Astrocyte of the hippocampus (primary cell): ENCODE data around the gene CAMSAP3.
"Not testable (repeated sequence)": the region's sequence is repeated elsewhere in the genome, so short reads cannot be mapped to it uniquely, and the experiment has no call there.

Experiments used
- DNase-seq: peaks from one replicate; pipeline ENCODE4 v3.0.0; 2011; ENCODE audit warnings: low read depth, low spot score

CAMSAP3 gene

DNA sequence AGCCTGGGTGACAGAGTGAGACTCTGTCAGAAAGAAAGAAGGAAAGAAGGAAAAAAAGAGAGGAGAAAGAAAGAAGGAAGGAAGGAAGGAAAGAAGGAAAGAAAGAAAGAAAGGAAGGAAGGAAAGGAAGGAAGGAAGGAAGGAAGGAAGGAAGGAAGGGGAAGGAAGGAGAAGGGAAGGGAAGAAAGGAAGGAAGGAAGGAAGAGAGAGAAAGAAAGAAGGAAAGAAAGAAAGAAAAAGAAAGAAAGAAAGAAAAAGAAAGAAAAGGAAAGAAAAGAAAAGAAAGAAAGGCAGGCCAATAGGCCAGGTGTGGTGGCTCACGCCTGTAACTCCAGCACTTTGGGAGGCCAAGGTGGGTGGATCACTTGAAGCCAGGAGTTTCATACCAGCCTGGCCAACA, 18.2 kb upstream of the CAMSAP3 start:
- DNase-seq, result not testable (repeated sequence)

GRCh38 chr19:7578127-7578526, 17.5 kb upstream of the CAMSAP3 start:
- no peak for DNase-seq

GRCh38 chr19:7579182-7579581, 16.5 kb upstream of the CAMSAP3 start:
- no peak for DNase-seq

GRCh38 chr19:7582446-7582845, 13.2 kb upstream of the CAMSAP3 start:
- DNase-seq, result no peak

- no peak for DNase-seq
Measured at GRCh38 chr19:7589822-7590221, 5.8 kb upstream of the CAMSAP3 start.

- DNase-seq, result no peak
Measured at GRCh38 chr19:7590256-7590655, 5.4 kb upstream of the CAMSAP3 start.

DNA sequence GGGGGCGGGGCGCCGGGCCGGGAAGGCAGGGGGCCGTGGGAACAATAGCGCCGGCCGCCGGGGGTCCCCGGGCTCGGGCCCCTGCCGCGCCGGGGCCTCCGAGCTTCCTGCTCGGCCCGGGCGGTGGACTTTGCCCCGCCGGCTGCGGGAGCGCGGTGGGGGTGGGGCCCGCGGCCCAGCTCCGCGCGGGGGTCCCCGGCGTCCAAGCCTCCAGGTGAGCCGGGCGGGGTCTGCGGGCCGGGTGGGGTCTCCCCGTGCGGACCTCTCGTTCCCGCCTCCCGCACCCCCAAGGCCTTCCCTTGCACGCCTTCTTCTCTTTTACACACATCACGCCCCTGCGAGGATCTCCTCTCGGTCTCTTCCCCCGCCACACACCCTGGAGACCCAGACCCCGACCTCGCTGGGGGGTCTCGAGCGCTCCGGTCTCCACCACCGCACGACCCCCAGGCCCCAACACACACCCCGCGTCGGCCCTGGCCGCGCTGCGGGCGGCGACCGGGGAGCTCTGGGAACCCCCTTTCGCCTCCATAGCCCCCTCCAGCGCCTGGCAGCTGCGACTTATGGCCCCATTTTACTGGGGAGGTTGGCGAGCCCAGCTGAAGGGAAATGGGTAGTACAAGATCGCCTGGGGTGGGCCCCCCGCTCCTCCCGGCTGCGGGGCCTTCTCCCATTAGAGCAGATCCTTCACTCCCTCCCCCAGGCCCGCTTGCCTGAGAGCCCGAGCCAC, 711 bp downstream of the CAMSAP3 start:
- DNase-seq, result no peak

DNA sequence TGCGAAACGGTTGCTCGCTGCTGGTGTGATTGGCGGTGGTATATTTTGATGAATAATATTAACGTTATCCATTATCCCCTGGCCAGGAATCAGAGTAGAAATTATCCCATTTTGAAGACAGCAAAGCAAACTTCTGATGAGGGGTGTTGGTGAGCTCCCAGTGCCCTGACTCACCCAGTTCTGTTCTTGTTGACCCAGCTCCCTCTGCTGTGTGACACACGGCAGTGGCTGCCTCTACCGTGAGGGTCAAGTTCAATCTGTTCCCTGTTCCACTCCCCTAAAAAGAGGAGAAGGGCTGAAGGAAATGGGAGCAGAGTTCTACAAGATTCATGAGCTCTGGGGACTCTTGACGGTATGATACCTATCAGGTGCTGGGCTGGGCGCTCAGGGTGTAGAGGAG, 2.0 kb downstream of the CAMSAP3 start:
- no peak for DNase-seq

DNA sequence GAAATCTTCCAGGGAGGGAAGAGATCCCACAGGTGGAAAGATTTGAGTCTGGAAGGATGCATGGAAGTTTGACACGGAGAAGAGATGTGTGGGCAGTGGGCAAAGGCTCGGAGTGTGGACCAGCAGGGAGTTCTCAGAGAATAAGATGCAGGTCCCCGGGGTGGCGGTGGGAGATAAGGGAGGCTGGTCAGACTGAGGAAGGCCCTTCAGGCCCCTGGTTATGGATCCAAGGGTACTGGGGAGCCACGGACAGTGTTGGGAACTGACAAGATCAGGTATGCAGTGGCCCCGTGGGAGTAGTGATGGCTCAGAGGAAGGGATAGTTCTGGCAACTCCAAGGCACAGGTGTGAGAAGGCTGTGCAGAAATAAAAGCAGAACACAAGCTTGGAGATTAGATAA, 2.5 kb downstream of the CAMSAP3 start:
- no peak for DNase-seq

DNA sequence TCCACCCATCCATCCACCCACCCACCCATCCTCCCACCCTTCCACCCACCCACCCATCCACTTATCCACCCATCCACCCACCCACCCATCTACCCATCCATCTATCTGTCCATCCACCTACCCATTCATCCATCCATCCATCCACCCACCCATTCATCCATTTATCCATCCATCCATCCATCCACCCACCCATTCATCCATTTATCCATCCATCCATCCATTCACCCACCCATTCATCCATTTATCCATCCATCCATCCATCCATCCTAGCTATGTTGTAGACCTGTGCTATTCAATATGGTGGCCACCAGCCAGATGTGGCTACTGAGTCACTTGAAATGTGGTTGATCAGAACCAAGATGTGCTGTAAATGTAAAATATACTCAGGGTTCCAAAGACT, 5.1 kb downstream of the CAMSAP3 start:
- no peak for DNase-seq

- DNase-seq, result no peak
Measured at GRCh38 chr19:7602240-7602934, 6.7 kb downstream of the CAMSAP3 start.

- DNase-seq, result no peak
Measured at GRCh38 chr19:7602935-7603497, 7.4 kb downstream of the CAMSAP3 start.

DNA sequence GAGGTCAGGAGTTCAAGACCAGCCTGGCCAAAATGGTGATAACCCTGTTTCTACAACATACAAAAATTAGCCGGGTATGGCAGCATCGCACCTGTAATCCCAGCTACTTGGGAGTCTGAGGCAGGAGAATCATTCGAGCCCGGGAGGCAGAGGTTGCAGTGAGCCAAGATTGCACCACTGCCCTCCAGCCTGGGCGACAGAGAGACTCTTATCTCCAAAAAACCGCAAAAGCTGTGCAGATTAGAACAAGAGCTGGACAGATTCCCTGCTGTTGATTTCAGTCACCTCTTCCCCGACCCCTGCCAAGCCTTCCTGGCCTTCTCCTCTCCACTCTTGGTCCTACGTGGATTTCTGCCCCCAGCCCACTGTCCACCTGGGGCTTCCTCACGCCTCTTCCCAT, 8.3 kb downstream of the CAMSAP3 start:
- no peak for DNase-seq

DNA sequence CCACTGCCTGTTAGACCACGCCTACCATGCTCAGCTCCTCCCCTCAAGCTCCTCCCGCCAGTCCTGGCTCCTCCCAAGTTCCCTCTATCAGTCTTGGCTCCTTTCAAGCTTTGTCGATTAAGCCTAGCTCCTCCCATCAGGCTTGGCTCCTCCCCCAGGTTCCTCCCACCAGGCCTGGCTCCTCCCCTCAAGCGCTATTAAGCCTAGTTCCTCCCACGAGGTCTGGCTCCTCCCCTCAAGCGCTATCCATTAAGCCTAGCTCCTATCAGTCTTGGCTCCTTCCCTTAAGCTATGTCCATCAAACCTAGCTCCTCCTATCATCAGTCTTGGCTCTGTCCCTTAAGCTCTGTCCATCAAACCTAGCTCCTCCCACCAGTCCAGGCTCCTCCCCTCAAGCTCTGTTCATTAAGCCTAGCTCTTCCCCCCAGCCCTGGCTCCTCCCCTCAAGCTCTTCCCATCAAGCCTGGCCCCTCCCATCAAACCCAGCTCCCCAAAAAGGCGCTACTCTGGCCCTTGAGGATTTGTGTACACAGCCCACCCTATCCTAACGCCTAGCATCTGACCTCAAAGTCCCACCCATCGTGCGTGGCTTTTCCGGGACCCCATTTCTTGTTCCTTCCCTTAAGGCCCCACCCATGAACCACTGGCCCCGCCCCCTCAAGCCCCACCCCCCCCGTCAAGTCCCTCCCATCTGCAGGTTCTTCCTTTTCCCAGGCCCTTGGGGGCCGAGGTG, 10.0 kb downstream of the CAMSAP3 start:
- DNase-seq, result no peak

DNA sequence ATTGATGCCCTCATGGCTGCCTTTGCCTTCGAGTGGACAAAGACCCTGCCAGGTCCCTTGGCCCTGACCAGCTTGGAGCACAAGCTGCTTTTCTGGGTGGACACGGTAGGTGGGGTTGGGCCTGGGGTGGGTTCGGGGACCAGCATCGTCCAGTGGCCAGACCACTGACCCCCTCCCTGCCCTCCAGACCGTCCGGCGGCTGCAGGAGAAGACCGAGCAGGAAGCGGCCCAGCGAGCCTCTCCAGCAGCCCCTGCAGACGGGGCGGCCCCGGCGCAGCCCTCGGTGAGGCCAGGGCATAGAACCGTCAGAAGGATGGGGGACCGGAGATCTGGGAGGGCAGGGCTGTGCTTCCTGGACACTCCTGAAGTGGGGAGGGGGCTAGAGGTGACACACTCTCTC, 10.6 kb downstream of the CAMSAP3 start:
- no peak for DNase-seq

GRCh38 chr19:7607212-7607873, 11.7 kb downstream of the CAMSAP3 start:
- no peak for DNase-seq

GRCh38 chr19:7607874-7608560, 12.4 kb downstream of the CAMSAP3 start:
- no peak for DNase-seq

- no peak for DNase-seq
Measured at GRCh38 chr19:7610491-7611240, 15.0 kb downstream of the CAMSAP3 start.

- no peak for DNase-seq
Measured at GRCh38 chr19:7611541-7612279, 16.0 kb downstream of the CAMSAP3 start.
